Thoracic aorta (tissue), 2 donors: Measurements from ENCODE around the gene MON1B. TPM values are rescaled to one million over a fixed set of nuclear protein-coding genes. Genes with fewer than 3 reads are reported as not detected.
"Not testable (repeated sequence)": the region's sequence is repeated elsewhere in the genome, so short reads cannot be mapped to it uniquely, and the experiment has no call there.

Source experiments
- ATAC-seq: fragments of 150-250 bp; one replicate; pipeline ENCODE4 v1.8.0; 2017; ENCODE audit warnings: low read depth; ENCODE audit not compliant: insufficient number of reproducible peaks, low FRiP score
- DNase-seq: peaks from one replicate; pipeline ENCODE4 v3.0.0-alpha.2; 2020; ENCODE audit warnings: low spot score
- H3K27ac ChIP-seq, 2 donors: fragments of 200-600 bp; sonication (generic); 1 replicate in 1 of 2; 2 replicates in 1 of 2; pipeline ENCODE4 v1.5.1; 2016; ENCODE audit warnings: mild to moderate bottlenecking in 2 of 2, moderate library complexity in 2 of 2
- H3K27me3 ChIP-seq: fragments of 200-600 bp; sonication (generic); replicated peaks from 2 replicates; pipeline ENCODE4 v1.6.0; 2016; ENCODE audit warnings: mild to moderate bottlenecking; ENCODE audit not compliant: insufficient read depth
- H3K36me3 ChIP-seq: fragments of 200-600 bp; sonication (generic); one replicate; pipeline ENCODE4 v1.5.1; 2016
- H3K4me1 ChIP-seq, 2 donors: fragments of 200-600 bp; sonication (generic); 1 replicate in 1 of 2; 2 replicates in 1 of 2; pipeline versions ENCODE4 v1.5.1 to v1.6.0; 2016; ENCODE audit warnings: low read depth in 2 of 2, mild to moderate bottlenecking in 1 of 2; ENCODE audit not compliant: control insufficient read depth in 1 of 2
- H3K4me3 ChIP-seq: fragments of 200-600 bp; sonication (generic); 2 replicates; pipeline ENCODE4 v1.5.1; 2016; ENCODE audit warnings: mild to moderate bottlenecking
- H3K9me3 ChIP-seq: fragments of 200-600 bp; sonication (generic); 2 replicates; pipeline ENCODE4 v1.5.1; 2016
- total RNA-seq, 2 donors: library from RNA; depleted of rRNA; stranded (reverse); fragments of >200 nt; gene quantifications; one replicate each; pipeline versions ENCODE4 v1.1.0 to v1.2.3, GENCODE V29; 2016
- TF ChIP-seq, protein P1 (sequence below): fragments of 200-600 bp; sonication (generic); IDR thresholded peaks from one replicate; pipeline ENCODE4 v1.5.1; 2019; ENCODE audit warnings: antibody characterized with exemption

The MON1B gene
- total RNA-seq, 2 donors from 2014 or later = 21.8 to 42.5 TPM

DNA sequence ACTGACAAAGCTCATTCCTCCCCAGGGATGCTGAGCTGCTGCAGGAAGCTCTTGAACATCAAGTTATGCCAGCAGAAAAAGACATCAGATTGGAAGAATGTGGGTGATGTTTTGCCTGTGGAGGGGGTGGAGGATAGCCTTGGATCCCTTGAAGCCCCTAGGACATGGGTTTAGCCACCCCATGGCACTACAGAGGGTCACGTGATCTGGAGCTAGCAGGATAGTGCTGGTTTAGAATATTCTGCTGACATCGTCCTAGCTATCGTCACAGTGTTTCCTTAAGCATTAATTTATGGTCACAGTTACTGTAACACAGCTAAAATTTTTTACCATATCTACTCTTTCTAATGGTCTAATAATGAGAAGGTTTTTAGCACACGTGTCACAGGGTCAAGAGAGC is 20.2 kb upstream of the MON1B start:
- no peak for DNase-seq
- TF ChIP-seq, protein P1, sequence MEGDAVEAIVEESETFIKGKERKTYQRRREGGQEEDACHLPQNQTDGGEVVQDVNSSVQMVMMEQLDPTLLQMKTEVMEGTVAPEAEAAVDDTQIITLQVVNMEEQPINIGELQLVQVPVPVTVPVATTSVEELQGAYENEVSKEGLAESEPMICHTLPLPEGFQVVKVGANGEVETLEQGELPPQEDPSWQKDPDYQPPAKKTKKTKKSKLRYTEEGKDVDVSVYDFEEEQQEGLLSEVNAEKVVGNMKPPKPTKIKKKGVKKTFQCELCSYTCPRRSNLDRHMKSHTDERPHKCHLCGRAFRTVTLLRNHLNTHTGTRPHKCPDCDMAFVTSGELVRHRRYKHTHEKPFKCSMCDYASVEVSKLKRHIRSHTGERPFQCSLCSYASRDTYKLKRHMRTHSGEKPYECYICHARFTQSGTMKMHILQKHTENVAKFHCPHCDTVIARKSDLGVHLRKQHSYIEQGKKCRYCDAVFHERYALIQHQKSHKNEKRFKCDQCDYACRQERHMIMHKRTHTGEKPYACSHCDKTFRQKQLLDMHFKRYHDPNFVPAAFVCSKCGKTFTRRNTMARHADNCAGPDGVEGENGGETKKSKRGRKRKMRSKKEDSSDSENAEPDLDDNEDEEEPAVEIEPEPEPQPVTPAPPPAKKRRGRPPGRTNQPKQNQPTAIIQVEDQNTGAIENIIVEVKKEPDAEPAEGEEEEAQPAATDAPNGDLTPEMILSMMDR = no peak
- no peaks in the 10 kb centered on the region for H3K27me3 ChIP-seq
- no peak overlapping the region for H3K4me3 ChIP-seq
- ATAC-seq = no peak
- no peaks in the 10 kb centered on the region for H3K9me3 ChIP-seq
- H3K4me1 ChIP-seq = no peaks in the 10 kb centered on the region
- H3K27ac ChIP-seq = no peak overlapping the region
- no peaks in the 10 kb centered on the region for H3K36me3 ChIP-seq

DNA sequence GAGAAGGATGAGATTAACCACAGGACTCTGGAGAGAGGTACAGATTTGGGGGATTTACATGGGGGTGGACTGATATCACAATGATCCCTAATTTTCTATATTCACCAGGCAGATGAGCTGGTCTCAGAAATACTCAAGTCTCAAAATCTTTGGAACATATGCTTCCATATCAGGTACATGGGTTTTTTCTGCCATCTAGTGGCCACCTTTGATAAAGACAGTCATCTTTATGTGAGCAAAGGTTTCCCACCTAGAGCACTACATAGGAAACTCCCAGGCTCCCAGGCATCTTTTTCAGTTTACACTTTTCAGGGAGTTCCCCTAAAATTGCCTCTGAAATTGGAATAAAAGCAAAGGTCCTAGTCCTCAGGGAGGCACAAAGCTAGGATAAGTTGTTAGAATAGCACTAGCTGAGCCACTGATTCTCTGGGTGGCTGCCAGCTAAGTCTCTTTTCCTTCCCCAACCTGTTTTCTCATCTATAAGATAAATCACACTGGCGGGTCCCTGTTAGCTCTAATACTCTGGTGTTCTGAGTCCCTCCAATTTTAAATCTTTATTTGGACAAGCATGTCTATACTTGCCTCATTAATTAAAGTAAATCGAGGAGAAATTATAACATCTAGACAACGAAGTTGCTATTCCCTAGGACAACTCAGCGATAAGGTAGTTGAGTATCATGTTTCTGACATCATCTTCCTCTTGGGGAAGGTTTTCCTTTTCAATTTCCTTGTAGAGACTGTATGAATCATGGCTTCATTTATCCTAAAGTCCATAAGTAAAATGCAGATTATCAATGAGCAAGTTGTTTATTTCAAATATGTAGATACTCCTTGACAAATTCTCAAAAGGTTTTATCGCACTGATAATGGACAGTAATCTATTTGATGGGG is 19.0 kb upstream of the MON1B start:
- Histone ChIP-seq H3K4me3 (no peak overlapping the region), H3K4me1 (no peaks in the 10 kb centered on the region), H3K27me3 (no peaks in the 10 kb centered on the region), H3K27ac (no peak overlapping the region), H3K36me3 (no peaks in the 10 kb centered on the region), H3K9me3 (no peaks in the 10 kb centered on the region)
- DNase-seq (no peak), ATAC-seq (no peak)
- TF ChIP-seq, protein P1 = peak; percentile 55

DNA sequence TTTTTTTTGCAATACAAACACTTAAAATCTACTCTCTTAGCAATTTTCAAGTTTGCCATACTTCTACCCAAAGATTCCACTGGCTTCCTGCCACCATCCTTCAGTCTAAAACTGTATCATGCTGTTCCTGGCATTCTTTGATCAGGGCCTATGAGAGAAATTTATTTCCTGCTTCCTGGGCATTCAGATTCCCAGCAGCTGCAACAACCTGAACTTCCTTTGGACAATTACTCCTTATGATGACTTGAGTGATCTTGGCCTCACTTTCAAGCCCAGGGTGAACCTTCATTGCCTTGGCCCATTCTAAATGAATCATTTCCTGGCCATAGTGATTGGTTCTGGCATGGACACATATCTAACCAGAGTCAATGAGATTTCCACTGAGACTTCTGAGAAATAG is 18.0 kb upstream of the MON1B start:
- no peaks in the 10 kb centered on the region for H3K27me3 ChIP-seq
- no peak overlapping the region for H3K27ac ChIP-seq

GRCh38 chr16:77183137-77183536 is 7.9 kb upstream of the MON1B start:
- H3K4me1 ChIP-seq = no peaks in the 10 kb centered on the region

More for the DNA sequence above, 18.0 kb upstream of the MON1B start:
- TF ChIP-seq, protein P1 = no peak
- no peaks in the 10 kb centered on the region for H3K9me3 ChIP-seq
- no peaks in the 10 kb centered on the region for H3K36me3 ChIP-seq
- H3K4me3 ChIP-seq = no peak overlapping the region
- DNase-seq (no peak), ATAC-seq (peak; percentile 17)
- no peaks in the 10 kb centered on the region for H3K4me1 ChIP-seq

GRCh38 chr16:77186298-77186697 is 4.7 kb upstream of the MON1B start:
- H3K9me3 ChIP-seq, H3K27ac ChIP-seq, H3K27me3 ChIP-seq, H3K4me1 ChIP-seq, H3K4me3 ChIP-seq, DNase-seq, H3K36me3 ChIP-seq, ATAC-seq: not testable (repeated sequence)

More at GRCh38 chr16:77183137-77183536, 7.9 kb upstream of the MON1B start:
- H3K4me3 ChIP-seq = no peak overlapping the region
- no peaks in the 10 kb centered on the region for H3K36me3 ChIP-seq
- no peaks in the 10 kb centered on the region for H3K27me3 ChIP-seq
- no peak overlapping the region for H3K27ac ChIP-seq
- DNase-seq (no peak), ATAC-seq (no peak)
- TF ChIP-seq, protein P1 = no peak
- H3K9me3 ChIP-seq = no peaks in the 10 kb centered on the region
